Caki2 (cell line): ENCODE data around the gene SAG. TPM values are rescaled to one million over a fixed set of nuclear protein-coding genes. Genes with fewer than 3 reads are reported as not detected.

Source experiments
- DNase-seq: peaks from one replicate; pipeline ENCODE4 v3.0.0-alpha.2; 2015; ENCODE audit warnings: low read depth
- in situ Hi-C: cut with HindIII; loops from 2 replicates; pipeline ENCODE4 v1.10.0; 2016; ENCODE audit warnings: low sequenced_read_pairs, low pct_unique_long_range_greater_than_20kb, mixed read lengths
- total RNA-seq: library from RNA; depleted of rRNA; stranded (reverse); fragments of >200 nt; shearing (Covaris generic); gene quantifications from 2 replicates; pipeline ENCODE4 v1.2.3, GENCODE V29; 2014; ENCODE audit warnings: low replicate concordance; rRNA removed

The SAG gene
- total RNA-seq: not detected in 2 replicates

DNA sequence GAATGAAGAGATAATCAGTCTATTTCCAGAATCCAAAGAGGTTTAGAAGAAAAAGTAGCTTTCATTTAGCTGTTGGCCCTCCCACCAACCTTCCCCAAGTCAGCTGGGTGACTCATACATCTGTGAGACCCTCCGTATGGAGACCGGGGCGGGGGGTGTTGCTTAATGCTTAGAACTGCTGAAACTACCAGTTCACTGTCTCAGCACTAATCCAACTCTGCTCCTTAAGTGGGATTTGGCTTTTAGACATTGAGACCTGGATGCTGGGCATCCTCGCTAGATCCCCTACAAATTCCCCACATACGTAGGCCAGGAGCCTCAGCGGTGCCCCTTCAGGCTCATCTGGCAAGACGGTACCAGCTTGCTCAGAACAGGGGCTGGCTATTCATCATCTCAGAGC, at the start of gene SAG:
Gene SAG, plus strand, starts transcription at position 252 of the 400 bp plus-strand sequence. CDS start 1,374 bp downstream, outside the sequence.
- in situ Hi-C loops: no loop called here
- no peak for DNase-seq

DNA sequence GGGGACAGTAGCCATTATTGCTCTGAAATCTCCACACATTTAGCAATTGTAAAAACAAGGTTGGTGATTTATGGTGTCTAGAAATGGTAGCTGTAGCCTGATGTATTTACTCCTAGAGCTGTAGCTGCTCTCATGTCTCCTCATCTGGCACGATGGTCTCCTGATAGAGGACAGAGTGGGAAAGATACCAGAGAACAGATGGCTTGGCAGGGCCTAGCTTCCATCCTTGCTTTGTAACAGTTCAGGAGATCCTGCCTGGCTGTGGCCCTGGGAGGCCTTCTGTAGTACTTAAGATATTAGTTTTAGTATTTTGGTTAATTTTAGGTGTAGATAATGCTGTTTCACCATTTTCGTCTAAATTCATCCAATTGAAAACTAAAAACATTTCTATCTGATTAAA, 49.4 kb upstream of the SAG start:
- no peak for DNase-seq
- in situ Hi-C loops: no loop called here

DNA sequence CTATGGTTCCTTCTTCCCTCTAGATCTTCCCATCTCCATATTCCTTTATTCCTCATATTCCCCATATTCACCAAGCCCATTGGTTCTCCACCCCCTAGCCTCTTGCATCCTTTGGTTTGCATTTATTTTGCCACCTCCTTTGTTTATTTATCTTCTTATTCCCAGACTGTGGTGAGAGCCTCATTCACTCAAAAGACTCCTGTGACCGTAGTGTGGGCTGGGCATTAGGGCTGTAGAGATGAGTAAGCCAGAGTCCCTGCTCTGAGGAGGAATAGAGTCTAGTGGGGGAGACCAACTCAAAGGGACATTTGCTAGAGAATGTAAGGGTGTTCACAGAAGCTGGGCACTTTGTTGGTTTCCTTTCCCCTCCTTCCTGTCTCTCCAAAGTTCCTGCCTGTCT, 47.9 kb upstream of the SAG start:
- in situ Hi-C loops: no loop called here
- peak; percentile 20 for DNase-seq

- DNase-seq: no peak
- in situ Hi-C loops: no loop called here
Observed at GRCh38 chr2:233260661-233261060, 47.0 kb upstream of the SAG start.

DNA sequence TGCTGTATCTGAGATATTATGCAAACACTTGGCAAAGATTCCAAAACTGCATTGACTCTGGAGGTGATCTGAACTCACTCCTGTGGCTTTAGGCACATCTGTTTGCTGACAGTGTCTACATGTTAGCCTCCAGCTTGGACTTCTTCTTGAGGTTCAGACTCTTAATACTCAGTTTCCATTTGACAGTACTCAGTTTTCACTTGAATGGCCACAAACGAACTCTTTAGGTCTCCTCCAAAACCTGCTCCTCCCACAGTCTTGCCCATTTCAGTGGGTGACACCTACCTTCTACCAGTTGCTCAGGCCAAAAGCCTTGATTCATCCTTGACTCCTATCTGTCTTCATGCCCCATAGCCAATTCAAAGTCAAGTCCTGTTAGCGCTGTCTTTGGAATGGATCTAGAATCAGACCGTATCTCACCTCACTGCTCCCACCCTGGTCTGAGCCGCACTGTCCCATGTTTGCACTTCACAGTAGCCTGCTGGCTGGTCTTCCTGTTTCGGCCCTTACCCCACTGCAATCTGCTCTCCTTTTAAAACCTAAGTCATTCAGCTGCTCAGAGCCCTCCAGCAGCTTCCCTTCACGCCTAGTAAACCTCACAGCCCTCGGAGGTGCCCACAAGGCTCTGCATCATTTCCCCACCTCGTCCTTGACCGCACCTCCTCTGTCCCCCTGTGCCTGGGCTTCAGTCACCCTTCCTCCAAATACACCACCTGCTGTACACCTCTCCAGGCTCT, 45.6 kb upstream of the SAG start:
- no peak for DNase-seq
- in situ Hi-C loops: no loop called here

DNA sequence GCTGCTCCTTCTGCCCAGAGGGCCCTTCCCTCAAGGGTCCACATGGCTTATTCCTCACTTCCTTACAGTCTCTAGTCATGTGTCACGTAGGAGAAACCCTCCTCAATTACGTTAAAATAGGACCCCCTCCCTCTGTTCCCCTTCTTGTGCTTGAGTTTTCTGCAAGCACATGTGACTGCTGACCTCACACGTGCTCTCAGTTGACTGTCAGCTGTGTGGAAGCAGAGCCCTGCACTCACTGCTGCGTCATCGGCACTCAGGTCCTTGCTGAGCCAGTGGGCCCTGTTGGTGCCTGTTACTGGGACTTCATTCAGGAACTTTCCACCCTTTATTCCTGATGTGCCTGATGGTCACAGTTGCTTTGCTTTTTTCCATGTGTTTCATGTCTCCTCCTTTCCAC, 45.1 kb upstream of the SAG start:
- in situ Hi-C loops: no loop called here
- no peak for DNase-seq

- no peak for DNase-seq
- in situ Hi-C loops: no loop called here
Observed at GRCh38 chr2:233263045-233263570, 44.5 kb upstream of the SAG start.

- in situ Hi-C loops: no loop called here
- DNase-seq: no peak
Observed at GRCh38 chr2:233264667-233265066, 42.9 kb upstream of the SAG start.

DNA sequence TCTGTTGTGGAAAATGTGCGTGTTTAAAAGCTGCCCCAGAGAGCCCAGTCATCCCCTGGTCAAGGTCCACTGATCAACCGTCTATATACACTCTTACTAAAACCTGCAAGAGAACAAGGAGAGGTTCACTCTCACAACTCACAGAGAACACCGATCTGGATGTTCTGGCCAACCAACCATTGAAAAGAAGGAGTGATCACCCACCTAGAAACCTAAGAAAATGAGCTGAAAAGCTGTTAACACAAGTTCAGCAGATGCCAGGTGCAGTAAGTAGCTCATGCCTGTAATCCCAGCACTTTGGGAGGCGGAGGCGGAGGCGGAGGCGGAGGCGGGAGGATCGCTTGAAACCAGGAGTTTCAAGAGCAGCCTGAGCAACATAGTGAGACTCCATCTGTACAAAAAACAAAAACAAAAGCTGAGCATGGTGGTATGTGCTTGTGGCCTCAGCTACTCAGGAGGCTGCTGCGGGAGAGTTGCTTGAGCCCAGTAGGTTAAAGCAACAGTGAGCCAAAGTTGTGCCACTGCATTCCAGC, 41.7 kb upstream of the SAG start:
- in situ Hi-C loops: no loop called here
- peak; percentile 91 for DNase-seq

DNA sequence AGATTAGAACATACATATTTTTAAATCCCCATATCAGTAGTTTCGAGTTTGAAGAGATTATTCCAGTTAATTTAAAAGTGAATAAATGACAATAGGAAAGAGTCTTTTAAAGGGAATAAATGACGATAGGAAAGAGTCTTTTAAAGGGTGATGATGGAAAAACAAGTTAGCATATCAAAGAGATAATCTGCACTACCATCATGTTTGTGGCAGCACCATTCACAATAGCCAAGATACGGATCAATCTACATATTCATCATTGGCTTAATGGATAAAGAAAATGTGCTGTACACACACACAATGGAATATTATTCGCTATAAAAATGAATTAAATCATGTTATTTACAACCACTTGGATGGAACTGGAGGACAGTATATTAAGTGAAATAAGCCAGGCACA, 41.1 kb upstream of the SAG start:
- in situ Hi-C loops: no loop called here
- DNase-seq: no peak

GRCh38 chr2:233267516-233268245, 39.9 kb upstream of the SAG start:
- in situ Hi-C loops: no loop called here
- DNase-seq: no peak

GRCh38 chr2:233270366-233270765, 37.2 kb upstream of the SAG start:
- no peak for DNase-seq
- in situ Hi-C loops: no loop called here

DNA sequence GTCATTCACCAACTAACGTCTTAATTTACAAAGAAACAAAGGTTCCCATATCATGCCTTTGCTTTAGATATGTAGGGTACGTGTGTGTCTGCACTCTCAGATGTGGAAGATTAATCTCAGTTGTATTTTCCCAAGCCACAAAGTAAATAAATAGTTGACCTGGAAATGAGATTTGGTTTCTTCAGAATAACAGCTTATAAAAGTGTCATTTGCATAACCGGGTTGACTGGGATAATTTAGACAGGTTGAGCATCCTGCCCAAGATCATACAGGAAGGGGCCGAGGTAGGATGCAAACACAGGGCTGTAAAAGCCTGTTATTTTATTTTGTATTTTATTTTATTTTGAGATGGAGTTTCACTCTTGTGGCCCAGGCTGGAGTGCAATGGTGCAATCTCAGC, 36.7 kb upstream of the SAG start:
- in situ Hi-C loops: no loop called here

GRCh38 chr2:233271693-233272092, 35.9 kb upstream of the SAG start:
- DNase-seq: no peak
- in situ Hi-C loops: no loop called here

More for the DNA sequence above, 36.7 kb upstream of the SAG start:
- DNase-seq: no peak

GRCh38 chr2:233273120-233273519, 34.5 kb upstream of the SAG start:
- in situ Hi-C loops: no loop called here
- no peak for DNase-seq

DNA sequence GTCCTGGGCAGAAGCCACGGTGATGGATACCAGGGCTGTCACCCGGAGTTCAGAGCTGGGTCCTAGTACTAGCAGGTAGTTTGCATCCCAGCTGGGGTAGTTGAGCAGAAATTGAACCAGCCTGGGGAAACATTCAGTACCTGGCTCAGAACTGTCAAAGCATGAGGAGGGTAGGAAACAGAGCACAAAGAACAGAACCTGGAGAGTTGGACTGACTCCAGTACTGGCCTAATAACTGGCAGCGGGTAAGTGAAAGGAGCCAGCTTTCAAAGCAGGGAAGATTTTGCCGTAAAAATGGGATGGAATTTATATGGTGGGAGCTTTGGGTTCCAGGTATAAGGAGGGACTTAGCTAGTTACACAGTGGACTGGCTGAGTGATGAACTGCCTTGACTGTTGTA, 32.4 kb upstream of the SAG start:
- in situ Hi-C loops: no loop called here
- DNase-seq: no peak

DNA sequence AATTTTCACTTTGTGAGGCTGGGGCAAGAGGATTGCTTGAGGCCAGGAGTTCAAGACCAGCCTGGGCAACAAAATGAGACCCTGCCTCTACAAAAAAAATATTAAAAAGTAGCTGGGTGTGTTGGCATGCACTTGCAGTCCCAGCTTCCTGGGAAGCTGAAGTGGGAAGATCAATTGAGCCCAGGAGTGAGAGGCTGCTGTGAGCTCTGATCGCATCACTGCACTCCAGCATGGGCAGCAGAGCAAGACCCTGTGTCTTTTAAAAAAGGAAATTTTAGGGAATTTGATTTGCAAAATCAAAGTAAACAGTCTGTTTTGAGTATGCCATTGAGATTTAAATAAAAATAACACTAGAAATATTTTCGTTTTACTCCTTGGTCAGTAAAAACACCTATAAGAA, 28.7 kb upstream of the SAG start:
- no peak for DNase-seq
- in situ Hi-C loops: no loop called here

DNA sequence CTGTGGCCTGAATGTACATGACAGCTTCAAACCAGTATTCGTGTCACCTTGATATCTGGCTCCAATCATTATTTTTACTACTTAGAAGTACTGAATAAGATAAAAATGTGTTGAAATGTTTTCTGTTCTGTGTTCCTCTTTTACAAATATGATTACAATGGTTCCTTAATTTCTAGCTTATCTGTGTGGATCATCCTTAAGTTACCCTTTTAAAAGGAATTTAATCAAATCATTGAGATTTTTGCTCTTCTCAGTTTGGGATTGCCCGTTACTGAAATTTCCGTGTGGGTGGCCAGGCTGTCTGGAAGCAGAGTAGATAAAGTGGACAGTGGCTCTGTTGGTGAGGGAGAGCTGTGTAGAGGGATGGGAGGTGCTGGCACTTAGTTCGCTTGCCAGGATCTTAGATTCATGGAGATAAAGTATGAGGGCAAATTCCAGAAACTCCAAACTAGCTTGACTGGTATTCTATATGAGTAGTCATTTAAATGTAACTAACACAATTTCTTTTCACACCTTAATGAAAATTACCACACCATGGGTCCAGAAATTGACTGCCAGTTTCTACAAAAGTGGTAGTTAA, 27.4 kb upstream of the SAG start:
- in situ Hi-C loops: no loop called here
- DNase-seq: no peak

- in situ Hi-C loops: no loop called here
- no peak for DNase-seq
Observed at GRCh38 chr2:233281553-233281952, 26.1 kb upstream of the SAG start.
